Astrocyte (in vitro differentiated cells and primary cell): Measurements from ENCODE around the gene TBC1D14.

Source experiments
- EZH2 ChIP-seq: IDR thresholded peaks from 2 replicates; pipeline ENCODE4 v1.6.1; 2012; ENCODE audit warnings: mild to moderate bottlenecking, low read length, inconsistent platforms; ENCODE audit not compliant: insufficient read depth
- TF ChIP-seq, protein P1 (sequence below): IDR thresholded peaks from 2 replicates; pipeline ENCODE4 v1.5.1; 2011; ENCODE audit warnings: low read depth, mild to moderate bottlenecking, inconsistent platforms, low read length, moderate library complexity; ENCODE audit not compliant: insufficient read depth

- TF ChIP-seq, protein P1, sequence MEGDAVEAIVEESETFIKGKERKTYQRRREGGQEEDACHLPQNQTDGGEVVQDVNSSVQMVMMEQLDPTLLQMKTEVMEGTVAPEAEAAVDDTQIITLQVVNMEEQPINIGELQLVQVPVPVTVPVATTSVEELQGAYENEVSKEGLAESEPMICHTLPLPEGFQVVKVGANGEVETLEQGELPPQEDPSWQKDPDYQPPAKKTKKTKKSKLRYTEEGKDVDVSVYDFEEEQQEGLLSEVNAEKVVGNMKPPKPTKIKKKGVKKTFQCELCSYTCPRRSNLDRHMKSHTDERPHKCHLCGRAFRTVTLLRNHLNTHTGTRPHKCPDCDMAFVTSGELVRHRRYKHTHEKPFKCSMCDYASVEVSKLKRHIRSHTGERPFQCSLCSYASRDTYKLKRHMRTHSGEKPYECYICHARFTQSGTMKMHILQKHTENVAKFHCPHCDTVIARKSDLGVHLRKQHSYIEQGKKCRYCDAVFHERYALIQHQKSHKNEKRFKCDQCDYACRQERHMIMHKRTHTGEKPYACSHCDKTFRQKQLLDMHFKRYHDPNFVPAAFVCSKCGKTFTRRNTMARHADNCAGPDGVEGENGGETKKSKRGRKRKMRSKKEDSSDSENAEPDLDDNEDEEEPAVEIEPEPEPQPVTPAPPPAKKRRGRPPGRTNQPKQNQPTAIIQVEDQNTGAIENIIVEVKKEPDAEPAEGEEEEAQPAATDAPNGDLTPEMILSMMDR: no peak
- no peak for TF ChIP-seq EZH2
Measured at GRCh38 chr4:6920171-6920570, 10.5 kb downstream of the TBC1D14 start.
